Stomach (tissue), 4 donors: Measurements from ENCODE around the gene TSR2.

Source experiments
- POLR2AphosphoS5 ChIP-seq, 3 donors: sonication (generic); formaldehyde crosslinking; IDR thresholded peaks; one replicate each; pipeline ENCODE4 v1.6.1; 2016; ENCODE audit warnings: antibody characterized with exemption in 3 of 3
- TF ChIP-seq, protein P1 (sequence below), 7 experiments: fragments of 450-650 bp in 4 of 7; fragments of 200-600 bp in 3 of 7; sonication (generic) in 3 of 7; IDR thresholded peaks; one replicate each; pipeline ENCODE4 v1.5.1; 2016 to 2019; ENCODE audit warnings: antibody characterized with exemption in 7 of 7, control low read depth in 2 of 7, mild to moderate bottlenecking in 1 of 7

DNA sequence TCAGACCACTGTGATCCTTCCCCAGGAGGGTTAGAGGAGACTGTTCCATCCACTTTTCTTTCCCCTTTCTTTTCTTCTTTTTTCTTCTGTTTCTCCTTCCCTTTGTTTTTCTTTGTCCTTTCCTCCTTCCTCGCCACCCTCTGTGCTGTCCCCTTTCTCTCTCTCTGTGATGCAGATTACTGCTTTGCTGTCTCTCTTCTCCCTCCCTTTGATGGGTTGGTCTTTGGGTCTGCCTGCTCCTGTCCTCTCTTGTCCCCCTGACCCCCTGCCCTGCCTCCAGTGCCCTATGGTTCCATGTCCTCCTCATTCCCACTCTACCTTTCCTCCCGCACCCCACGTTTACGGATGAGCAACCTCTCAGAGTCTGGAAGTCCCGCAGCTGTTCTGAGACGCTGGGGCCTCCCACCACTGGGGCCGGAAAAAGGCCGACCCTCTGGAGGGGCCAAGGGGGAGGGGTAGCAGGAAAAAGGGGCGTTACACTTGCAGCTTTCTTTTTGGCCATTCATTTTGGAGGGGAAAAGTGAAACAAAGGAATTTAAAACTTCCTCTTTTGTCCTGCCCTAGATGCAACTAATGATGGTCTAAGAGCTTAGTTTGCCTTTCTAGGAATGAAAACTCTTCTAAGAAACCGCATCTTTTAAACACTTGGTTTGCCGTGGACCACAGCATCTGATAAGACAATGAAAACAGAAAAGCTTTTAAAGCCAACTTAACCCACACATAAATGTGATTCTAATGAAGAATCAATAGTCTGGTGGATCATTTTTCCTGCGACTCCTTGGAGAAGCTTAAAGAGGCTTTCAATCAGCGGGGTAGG is 24.5 kb upstream of the TSR2 start:
- TF ChIP-seq, protein P1, sequence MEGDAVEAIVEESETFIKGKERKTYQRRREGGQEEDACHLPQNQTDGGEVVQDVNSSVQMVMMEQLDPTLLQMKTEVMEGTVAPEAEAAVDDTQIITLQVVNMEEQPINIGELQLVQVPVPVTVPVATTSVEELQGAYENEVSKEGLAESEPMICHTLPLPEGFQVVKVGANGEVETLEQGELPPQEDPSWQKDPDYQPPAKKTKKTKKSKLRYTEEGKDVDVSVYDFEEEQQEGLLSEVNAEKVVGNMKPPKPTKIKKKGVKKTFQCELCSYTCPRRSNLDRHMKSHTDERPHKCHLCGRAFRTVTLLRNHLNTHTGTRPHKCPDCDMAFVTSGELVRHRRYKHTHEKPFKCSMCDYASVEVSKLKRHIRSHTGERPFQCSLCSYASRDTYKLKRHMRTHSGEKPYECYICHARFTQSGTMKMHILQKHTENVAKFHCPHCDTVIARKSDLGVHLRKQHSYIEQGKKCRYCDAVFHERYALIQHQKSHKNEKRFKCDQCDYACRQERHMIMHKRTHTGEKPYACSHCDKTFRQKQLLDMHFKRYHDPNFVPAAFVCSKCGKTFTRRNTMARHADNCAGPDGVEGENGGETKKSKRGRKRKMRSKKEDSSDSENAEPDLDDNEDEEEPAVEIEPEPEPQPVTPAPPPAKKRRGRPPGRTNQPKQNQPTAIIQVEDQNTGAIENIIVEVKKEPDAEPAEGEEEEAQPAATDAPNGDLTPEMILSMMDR (IDR thresholded peaks at IDR 0.05) = no peak
- no peak for TF ChIP-seq POLR2AphosphoS5 (IDR thresholded peaks at IDR 0.05)
